GM18499 (cell line): ENCODE measurements around the gene TLR4.

Experiments used
- ATAC-seq: cut with Tn5 transposase; IDR thresholded peaks from one replicate; pipeline ENCODE4 v1.9.1; 2021; ENCODE audit warnings: moderate number of reproducible peaks; ENCODE audit not compliant: insufficient read depth, unreplicated experiment

Gene TLR4

DNA sequence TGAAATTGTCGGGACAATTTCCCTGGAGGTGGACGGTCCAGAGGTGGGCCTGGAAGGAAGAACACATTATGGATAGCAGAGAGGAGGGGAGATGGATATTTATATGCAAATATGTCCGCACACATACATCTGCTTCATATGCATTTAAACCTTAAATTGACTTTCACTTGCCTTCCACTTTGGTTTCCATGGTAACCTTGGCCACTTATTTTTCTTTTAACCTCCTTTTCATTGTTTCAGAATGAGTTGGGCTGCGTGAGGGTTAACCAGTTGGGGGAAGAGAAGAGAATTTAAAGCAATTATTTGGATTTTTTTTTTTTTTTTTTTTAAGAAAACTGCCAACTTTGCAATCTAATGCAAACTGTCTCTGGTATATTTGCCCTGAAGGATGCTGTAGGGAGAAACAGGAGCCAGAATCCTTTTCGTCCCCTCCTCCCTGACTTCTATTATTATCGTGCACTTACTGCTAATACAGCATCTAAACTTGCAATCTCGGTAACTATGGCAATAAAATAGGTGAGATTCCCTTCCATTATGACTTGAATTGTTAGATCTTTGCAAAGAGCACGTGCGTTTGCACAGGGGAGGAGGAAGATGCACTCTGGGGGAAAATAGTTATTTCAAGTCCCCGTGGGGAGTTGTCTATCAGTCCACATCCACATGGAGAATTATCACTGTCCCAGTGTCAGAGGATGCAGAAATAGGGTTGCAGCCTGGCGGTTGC lies 35.6 kb downstream of the TLR4 start:
- no peak for ATAC-seq

DNA sequence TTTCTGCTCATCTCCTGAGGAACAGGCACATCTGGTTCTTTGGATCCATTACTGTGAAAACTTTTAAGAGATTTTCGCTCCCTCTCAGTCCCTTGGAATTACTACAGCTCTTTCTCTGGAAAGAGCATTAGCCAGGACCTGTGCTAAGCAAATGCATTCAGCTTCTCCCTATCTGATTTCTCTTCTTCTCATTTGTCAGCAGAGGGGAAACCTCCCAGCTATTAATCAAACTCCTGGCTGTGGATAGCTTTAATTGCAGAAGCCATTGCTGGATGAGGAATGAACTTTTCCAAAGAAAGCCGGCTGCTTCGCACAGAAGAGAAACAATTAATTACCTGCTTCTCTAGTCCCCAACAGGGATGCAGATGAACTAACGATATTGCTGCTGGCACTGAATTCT lies 37.9 kb downstream of the TLR4 start:
- ATAC-seq = no peak

DNA sequence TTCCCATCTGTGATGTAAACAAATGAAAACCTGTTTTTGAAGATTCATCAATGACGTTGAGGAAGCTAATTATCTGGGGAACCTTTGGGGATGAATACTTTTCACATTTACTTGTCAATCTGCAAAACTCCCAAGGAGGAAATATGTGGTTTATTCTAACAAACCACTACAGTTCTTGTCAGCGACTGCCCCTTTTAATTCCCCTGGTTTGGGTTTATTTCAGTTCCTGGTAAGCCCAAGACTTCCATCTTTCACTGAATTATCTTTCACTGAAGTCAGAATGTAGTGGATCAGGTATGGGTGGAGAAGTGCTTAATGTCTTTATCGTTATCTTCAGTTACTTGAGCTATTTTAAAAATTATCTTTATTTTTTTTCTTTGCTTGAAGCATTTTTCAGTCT lies 40.2 kb downstream of the TLR4 start:
- no peak for ATAC-seq

DNA sequence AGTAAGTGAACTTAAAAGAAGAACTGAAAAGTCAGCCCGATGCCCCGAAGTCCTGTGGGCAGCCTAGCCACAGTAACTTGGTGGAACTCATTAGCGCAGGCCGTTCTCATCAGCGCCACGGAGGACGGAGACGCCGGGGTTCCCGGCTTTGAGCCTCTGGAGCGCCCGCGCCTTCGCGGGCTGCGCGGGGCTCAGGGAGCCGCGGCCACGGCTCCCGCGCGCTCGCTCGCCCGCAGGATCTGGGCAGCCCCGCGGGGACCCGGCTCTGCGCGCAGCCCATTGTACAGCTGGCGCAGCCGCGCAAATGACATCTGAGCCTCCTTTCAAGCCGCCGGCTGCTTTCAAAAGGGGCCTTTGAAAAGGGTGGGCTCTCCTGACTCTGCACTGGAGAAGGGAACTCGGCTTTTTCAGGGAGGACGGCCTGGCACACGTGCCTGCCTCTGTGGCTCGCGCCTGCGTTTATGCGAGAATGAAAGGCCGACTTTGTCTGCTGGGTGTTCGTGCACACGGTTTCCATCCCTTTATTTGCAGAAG lies 40.7 kb downstream of the TLR4 start:
- ATAC-seq = no peak

DNA sequence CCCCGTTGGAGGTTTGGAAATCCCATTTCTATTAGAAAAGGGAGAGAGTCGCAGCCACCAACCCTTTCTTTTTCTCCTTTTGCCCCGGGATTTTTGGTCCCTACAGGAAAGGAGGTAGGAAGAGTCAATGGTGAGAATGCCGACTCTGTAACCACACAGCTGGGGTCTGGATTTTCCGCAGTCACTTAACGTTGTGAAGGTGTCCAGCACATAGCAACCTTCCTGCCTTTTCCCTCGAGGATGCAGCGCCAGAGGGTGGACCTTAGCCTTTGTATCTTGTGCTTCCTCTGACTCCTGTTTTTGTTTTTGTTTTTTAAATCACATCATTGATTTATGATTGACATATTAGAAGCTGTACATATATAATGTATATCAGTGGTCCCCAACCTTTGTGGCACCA lies 41.4 kb downstream of the TLR4 start:
- ATAC-seq = no peak

GRCh38 chr9:117746263-117746662 lies 42.1 kb downstream of the TLR4 start:
- no peak for ATAC-seq

DNA sequence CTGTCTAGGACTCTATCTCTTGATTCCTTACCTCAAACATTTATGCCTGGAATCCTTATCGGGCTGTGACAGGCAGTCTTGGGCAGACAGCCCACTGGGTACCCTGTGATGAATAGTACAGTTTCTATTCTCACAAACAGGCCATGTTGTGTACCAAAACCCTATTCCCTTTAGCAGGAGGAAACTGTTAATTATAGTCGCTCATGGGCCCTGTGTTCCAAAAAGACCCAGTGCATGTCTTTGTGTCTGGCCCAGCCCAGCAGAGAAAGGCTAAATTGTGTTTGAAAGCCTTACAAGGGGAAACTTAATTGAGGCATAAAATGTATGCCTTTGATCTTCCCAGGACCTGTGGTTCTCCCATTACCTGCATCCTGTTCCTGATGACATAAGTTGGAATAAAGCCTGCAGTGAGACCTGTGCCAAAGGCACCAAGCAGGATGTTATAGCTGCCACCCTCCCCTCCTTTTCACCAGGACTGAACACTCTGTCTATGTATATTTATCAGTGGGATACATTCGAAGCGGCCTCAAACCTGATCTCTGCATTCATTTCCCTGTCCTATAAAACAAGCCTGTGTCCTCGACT lies 43.3 kb downstream of the TLR4 start:
- ATAC-seq = no peak

DNA sequence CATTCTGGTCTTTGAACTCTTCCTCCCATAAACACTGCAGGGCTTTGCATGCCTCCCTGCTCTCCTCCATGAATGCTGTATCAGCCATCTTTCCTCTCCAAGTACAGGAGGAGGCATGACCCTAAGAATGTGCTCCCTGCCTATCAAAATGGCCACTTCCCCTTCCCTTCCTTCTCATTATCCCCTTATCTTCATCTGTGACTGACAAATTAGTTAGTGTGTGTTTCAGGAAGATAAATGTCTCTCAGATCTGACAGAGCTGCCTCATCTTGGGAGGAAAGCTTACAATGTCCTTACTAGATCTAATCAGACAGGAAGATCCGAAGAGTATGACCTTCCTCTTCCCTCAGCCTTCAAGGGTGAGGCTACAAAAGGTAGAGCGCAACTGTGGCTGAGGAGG lies 46.2 kb downstream of the TLR4 start:
- no peak for ATAC-seq

- no peak for ATAC-seq
These were observed 48.7 kb downstream of the TLR4 start for GRCh38 chr9:117752894-117753293.

DNA sequence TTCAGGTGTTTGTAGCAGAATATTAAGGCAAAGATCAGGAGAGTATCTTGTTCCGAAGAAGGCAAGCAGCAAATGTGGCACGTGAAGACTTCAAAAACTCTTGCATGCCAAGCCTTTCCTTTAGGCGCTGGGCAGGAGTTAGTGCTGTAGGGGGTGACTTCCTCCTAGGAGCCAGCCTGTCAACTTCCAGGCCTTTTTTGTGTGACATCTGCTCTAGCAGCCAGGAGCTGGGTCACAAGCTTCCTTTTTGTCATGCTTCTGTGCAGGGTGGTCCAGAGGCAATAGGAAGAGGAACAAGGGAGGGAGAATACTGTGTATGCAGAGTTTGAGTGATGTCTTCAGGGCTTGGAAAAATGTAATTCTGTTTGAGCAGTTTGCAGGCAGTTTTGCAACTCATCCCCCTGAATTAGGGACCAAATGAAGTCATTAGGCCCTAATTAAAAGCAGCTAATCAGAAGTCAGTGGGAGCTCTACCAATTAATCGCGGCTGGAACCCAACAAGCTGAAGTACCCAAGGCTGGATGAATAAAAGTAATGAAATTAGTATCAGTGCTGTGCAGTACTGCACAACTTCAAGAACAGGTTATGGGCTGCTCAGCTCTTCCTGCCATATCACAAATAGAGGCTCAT lies 53.5 kb downstream of the TLR4 start:
- ATAC-seq = no peak

GRCh38 chr9:117763314-117763713 lies 59.1 kb downstream of the TLR4 start:
- no peak for ATAC-seq

GRCh38 chr9:117768750-117769395 lies 64.7 kb downstream of the TLR4 start:
- ATAC-seq = no peak

DNA sequence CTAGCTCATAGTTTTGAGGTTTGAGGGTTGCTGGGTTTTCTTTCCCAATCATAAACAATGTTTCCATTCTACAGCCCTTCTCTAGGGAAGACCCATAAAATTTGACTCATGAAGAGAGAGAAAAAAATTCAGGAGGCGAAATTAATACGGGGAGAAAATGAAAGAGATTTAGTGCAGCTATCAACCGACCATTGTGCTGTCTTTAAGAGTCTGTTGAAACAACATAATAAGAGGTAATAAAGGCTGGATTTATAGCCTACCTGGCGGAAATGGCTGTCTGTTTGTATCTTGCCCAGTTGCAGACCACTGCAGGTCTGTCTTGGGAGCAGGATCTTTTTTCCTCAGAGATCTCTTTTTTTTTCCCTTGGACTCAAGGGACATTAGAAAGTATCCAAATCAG lies 66.9 kb downstream of the TLR4 start:
- ATAC-seq = no peak

DNA sequence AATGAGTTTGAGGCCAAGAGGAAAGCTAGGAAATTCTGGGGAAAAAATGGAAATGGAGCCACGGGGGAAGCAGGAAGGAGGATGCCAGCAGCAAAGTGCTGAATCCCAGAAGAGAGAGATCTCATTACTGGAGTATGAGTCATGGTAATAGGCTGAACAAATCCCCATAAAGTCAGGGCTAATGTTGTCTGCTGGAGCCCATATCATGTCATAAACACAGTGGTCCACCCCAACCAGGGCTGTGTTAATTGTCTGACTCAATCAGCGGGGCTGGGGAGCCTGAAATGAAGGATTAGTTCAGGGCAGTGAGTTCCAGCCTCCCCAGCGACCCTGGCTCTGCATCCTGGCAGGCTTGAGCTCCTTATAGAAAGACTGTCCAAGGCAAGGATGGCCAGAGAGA lies 68.8 kb downstream of the TLR4 start:
- no peak for ATAC-seq
